Neural progenitor cell (in vitro differentiated cells): ENCODE data around the gene NCKAP1.

Experiments
- CTCF ChIP-seq: fragments of 200-600 bp; sonication (generic); IDR thresholded peaks from 2 replicates; pipeline ENCODE4 v1.5.1; 2017; ENCODE audit warnings: antibody characterized with exemption, mild to moderate bottlenecking
- EZH2 ChIP-seq: fragments of 200-600 bp; sonication (generic); IDR thresholded peaks from 2 replicates; pipeline ENCODE4 v1.6.1; 2017; ENCODE audit warnings: antibody characterized with exemption, mild to moderate bottlenecking, moderate library complexity
- EZH2phosphoT487 ChIP-seq: fragments of 200-600 bp; sonication (generic); IDR thresholded peaks from 2 replicates; pipeline ENCODE4 v1.6.1; 2017; ENCODE audit warnings: antibody characterized with exemption

GRCh38 chr2:183034806-183035205 lies 3.5 kb downstream of the NCKAP1 start:
- TF ChIP-seq EZH2 = no peak
- no peak for TF ChIP-seq CTCF
- no peak for TF ChIP-seq EZH2phosphoT487
